Measurements from ENCODE around the gene APLNR. TPM values are rescaled to one million over a fixed set of nuclear protein-coding genes. Genes with fewer than 3 reads are reported as not detected.

APLNR gene
- total and polyA plus RNA-seq, 4 experiments from 2014 or later, result not detected

GRCh38 chr11:57219021-57219627 is 17.9 kb downstream of the APLNR start:
- no peak overlapping the region for H3K4me3 Mint-ChIP-seq
- no peaks in the 10 kb centered on the region for H3K36me3 Mint-ChIP-seq
- DNase-seq, result no peak
- Histone ChIP-seq H3K27ac (ENCODE audit: low read depth, low read length) (no peak overlapping the region), H3K4me3 (ENCODE audit: low read length in 2 of 2) (no peak overlapping the region), H3K4me1 (ENCODE audit: insufficient read depth, low read length) (no peaks in the 10 kb centered on the region), H3K36me3 (ENCODE audit: insufficient read depth, low read length) (no peaks in the 10 kb centered on the region), H3K9me3 (ENCODE audit: control insufficient read depth in 1 of 2, low read length in 2 of 2) (no peaks in the 10 kb centered on the region), H3K27me3 (ENCODE audit: insufficient read depth, low read length) (no peaks in the 10 kb centered on the region)
- H3K4me1 Mint-ChIP-seq, result no peaks in the 10 kb centered on the region
- intact Hi-C loops (cut with micrococcal nuclease), result no loop called here
- CTCF ChIA-PET (ENCODE audit: partially characterized antibody), result no interaction called here
- POLR2A ChIA-PET (ENCODE audit: partially characterized antibody), result no interaction called here
- H3K9me3 Mint-ChIP-seq, result no peaks in the 10 kb centered on the region
- H3K27me3 Mint-ChIP-seq, result peaks cover 4 to 7% of the 10 kb centered on the region in 2 donors
- H3K27ac Mint-ChIP-seq, result no peak overlapping the region

GRCh38 chr11:57217053-57217452 is 20.0 kb downstream of the APLNR start:
- no peaks in the 10 kb centered on the region for H3K9me3 Mint-ChIP-seq
- POLR2A ChIA-PET (ENCODE audit: partially characterized antibody), result no interaction called here
- intact Hi-C loops (cut with micrococcal nuclease), result no loop called here

GRCh38 chr11:57216463-57216862 is 20.6 kb downstream of the APLNR start:
- intact Hi-C loops (cut with micrococcal nuclease), result no loop called here
- no peak overlapping the region for H3K4me3 ChIP-seq (ENCODE audit: low read length in 2 of 2)
- H3K36me3 ChIP-seq (ENCODE audit: insufficient read depth, low read length), result no peaks in the 10 kb centered on the region
- Mint-ChIP-seq H3K27ac (no peak overlapping the region), H3K4me3 (no peak overlapping the region), H3K9me3 (no peaks in the 10 kb centered on the region), H3K27me3 (peaks cover 4 to 10% of the 10 kb centered on the region in 2 donors), H3K36me3 (no peaks in the 10 kb centered on the region), H3K4me1 (no peaks in the 10 kb centered on the region)
- no peak overlapping the region for H3K27ac ChIP-seq (ENCODE audit: low read depth, low read length)
- ChIA-PET POLR2A (ENCODE audit: partially characterized antibody) (no interaction called here), CTCF (ENCODE audit: partially characterized antibody) (interaction anchor here (1.2 kb wide), 1 partner anchor 34 kb away, joined by 3 read pairs; the partner anchor contains the start of gene LRRC55)
- no peaks in the 10 kb centered on the region for H3K4me1 ChIP-seq (ENCODE audit: insufficient read depth, low read length)
- no peaks in the 10 kb centered on the region for H3K27me3 ChIP-seq (ENCODE audit: insufficient read depth, low read length)
- no peak for DNase-seq
- H3K9me3 ChIP-seq (ENCODE audit: control insufficient read depth in 1 of 2, low read length in 2 of 2), result no peaks in the 10 kb centered on the region

More at GRCh38 chr11:57217053-57217452, 20.0 kb downstream of the APLNR start:
- no peak overlapping the region for H3K27ac Mint-ChIP-seq
- DNase-seq, result no peak
- Histone ChIP-seq H3K4me1 (ENCODE audit: insufficient read depth, low read length) (no peaks in the 10 kb centered on the region), H3K27me3 (ENCODE audit: insufficient read depth, low read length) (no peaks in the 10 kb centered on the region), H3K27ac (ENCODE audit: low read depth, low read length) (no peak overlapping the region), H3K4me3 (ENCODE audit: low read length in 2 of 2) (no peak overlapping the region), H3K9me3 (ENCODE audit: control insufficient read depth in 1 of 2, low read length in 2 of 2) (no peaks in the 10 kb centered on the region), H3K36me3 (ENCODE audit: insufficient read depth, low read length) (no peaks in the 10 kb centered on the region)
- peaks cover 4 to 9% of the 10 kb centered on the region in 2 donors for H3K27me3 Mint-ChIP-seq
- H3K4me1 Mint-ChIP-seq, result no peaks in the 10 kb centered on the region
- H3K4me3 Mint-ChIP-seq, result no peak overlapping the region
- CTCF ChIA-PET (ENCODE audit: partially characterized antibody), result interaction anchor here (1.2 kb wide), 1 partner anchor 35 kb away, joined by 3 read pairs; the partner anchor contains the start of gene LRRC55
- no peaks in the 10 kb centered on the region for H3K36me3 Mint-ChIP-seq

GRCh38 chr11:57214494-57214893 is 22.6 kb downstream of the APLNR start:
- H3K27me3 Mint-ChIP-seq, result peaks cover 3 to 10% of the 10 kb centered on the region in 2 donors
- DNase-seq, result no peak
- POLR2A ChIA-PET (ENCODE audit: partially characterized antibody), result no interaction called here
- H3K4me1 ChIP-seq (ENCODE audit: insufficient read depth, low read length), result no peaks in the 10 kb centered on the region
- no peak overlapping the region for H3K4me3 ChIP-seq (ENCODE audit: low read length in 2 of 2)
- H3K27ac ChIP-seq (ENCODE audit: low read depth, low read length), result no peak overlapping the region
- H3K9me3 Mint-ChIP-seq, result no peaks in the 10 kb centered on the region
- H3K27ac Mint-ChIP-seq, result no peak overlapping the region
- no peaks in the 10 kb centered on the region for H3K36me3 Mint-ChIP-seq
- intact Hi-C loops (cut with micrococcal nuclease), result no loop called here
- no peaks in the 10 kb centered on the region for H3K4me1 Mint-ChIP-seq
- H3K9me3 ChIP-seq (ENCODE audit: control insufficient read depth in 1 of 2, low read length in 2 of 2), result no peaks in the 10 kb centered on the region
- CTCF ChIA-PET (ENCODE audit: partially characterized antibody), result no interaction called here
- H3K27me3 ChIP-seq (ENCODE audit: insufficient read depth, low read length), result no peaks in the 10 kb centered on the region
- no peak overlapping the region for H3K4me3 Mint-ChIP-seq
- H3K36me3 ChIP-seq (ENCODE audit: insufficient read depth, low read length), result no peaks in the 10 kb centered on the region

- no peak overlapping the region for H3K4me3 ChIP-seq (ENCODE audit: low read length in 2 of 2)
- H3K4me1 ChIP-seq (ENCODE audit: insufficient read depth, low read length), result no peaks in the 10 kb centered on the region
- H3K36me3 ChIP-seq (ENCODE audit: insufficient read depth, low read length), result no peaks in the 10 kb centered on the region
- DNase-seq, result no peak
- H3K9me3 Mint-ChIP-seq, result no peaks in the 10 kb centered on the region
- no peak overlapping the region for H3K27ac Mint-ChIP-seq
- no peaks in the 10 kb centered on the region for H3K4me1 Mint-ChIP-seq
- no peaks in the 10 kb centered on the region for H3K36me3 Mint-ChIP-seq
- no peak overlapping the region for H3K4me3 Mint-ChIP-seq
- H3K27ac ChIP-seq (ENCODE audit: low read depth, low read length), result no peak overlapping the region
- POLR2A ChIA-PET (ENCODE audit: partially characterized antibody), result no interaction called here
- peaks cover 3 to 13% of the 10 kb centered on the region in 2 donors for H3K27me3 Mint-ChIP-seq
- no peaks in the 10 kb centered on the region for H3K27me3 ChIP-seq (ENCODE audit: insufficient read depth, low read length)
- intact Hi-C loops (cut with micrococcal nuclease), result no loop called here
- no peaks in the 10 kb centered on the region for H3K9me3 ChIP-seq (ENCODE audit: control insufficient read depth in 1 of 2, low read length in 2 of 2)
- CTCF ChIA-PET (ENCODE audit: partially characterized antibody), result no interaction called here
Measured at GRCh38 chr11:57214098-57214417, 23.0 kb downstream of the APLNR start.

GRCh38 chr11:57213342-57214097 is 23.5 kb downstream of the APLNR start:
- no peak overlapping the region for H3K27ac ChIP-seq (ENCODE audit: low read depth, low read length)
- no peaks in the 10 kb centered on the region for H3K4me1 Mint-ChIP-seq
- no peak overlapping the region for H3K4me3 ChIP-seq (ENCODE audit: low read length in 2 of 2)
- no peaks in the 10 kb centered on the region for H3K9me3 ChIP-seq (ENCODE audit: control insufficient read depth in 1 of 2, low read length in 2 of 2)
- H3K9me3 Mint-ChIP-seq, result no peaks in the 10 kb centered on the region
- CTCF ChIA-PET (ENCODE audit: partially characterized antibody), result interaction anchor here (1.1 kb wide), 1 partner anchor 36 kb away, joined by 3 read pairs; no protein-coding TSS in a partner anchor
- no peak overlapping the region for H3K27ac Mint-ChIP-seq
- H3K36me3 Mint-ChIP-seq, result no peaks in the 10 kb centered on the region
- POLR2A ChIA-PET (ENCODE audit: partially characterized antibody), result no interaction called here
- no peak for DNase-seq
- H3K36me3 ChIP-seq (ENCODE audit: insufficient read depth, low read length), result no peaks in the 10 kb centered on the region
- no peak overlapping the region for H3K4me3 Mint-ChIP-seq
- peaks cover 3 to 13% of the 10 kb centered on the region in 2 donors for H3K27me3 Mint-ChIP-seq
- intact Hi-C loops (cut with micrococcal nuclease), result no loop called here
- H3K27me3 ChIP-seq (ENCODE audit: insufficient read depth, low read length), result no peaks in the 10 kb centered on the region
- H3K4me1 ChIP-seq (ENCODE audit: insufficient read depth, low read length), result no peaks in the 10 kb centered on the region

- no peaks in the 10 kb centered on the region for H3K27me3 ChIP-seq (ENCODE audit: insufficient read depth, low read length)
- peaks cover 11 to 17% of the 10 kb centered on the region in 2 donors for H3K27me3 Mint-ChIP-seq
- H3K4me3 Mint-ChIP-seq, result no peak overlapping the region
- no peaks in the 10 kb centered on the region for H3K4me1 Mint-ChIP-seq
- no peak overlapping the region for H3K27ac Mint-ChIP-seq
- no peaks in the 10 kb centered on the region for H3K36me3 Mint-ChIP-seq
- intact Hi-C loops (cut with micrococcal nuclease), result no loop called here
- CTCF ChIA-PET (ENCODE audit: partially characterized antibody), result interaction anchor here (1.6 kb wide), 1 partner anchor 14 kb away, joined by 4 read pairs; no protein-coding TSS in a partner anchor
- no peak overlapping the region for H3K27ac ChIP-seq (ENCODE audit: low read depth, low read length)
- H3K9me3 Mint-ChIP-seq, result no peaks in the 10 kb centered on the region
- POLR2A ChIA-PET (ENCODE audit: partially characterized antibody), result no interaction called here
- DNase-seq, result no peak
- no peak overlapping the region for H3K4me3 ChIP-seq (ENCODE audit: low read length in 2 of 2)
- no peaks in the 10 kb centered on the region for H3K36me3 ChIP-seq (ENCODE audit: insufficient read depth, low read length)
- H3K4me1 ChIP-seq (ENCODE audit: insufficient read depth, low read length), result no peaks in the 10 kb centered on the region
- no peaks in the 10 kb centered on the region for H3K9me3 ChIP-seq (ENCODE audit: control insufficient read depth in 1 of 2, low read length in 2 of 2)
Measured at GRCh38 chr11:57210781-57211180, 26.3 kb downstream of the APLNR start.

All from CD4-positive, alpha-beta memory T cell (primary cell).